Subcutaneous adipose tissue (tissue), 4 donors: ENCODE measurements around the gene GSTM5. TPM values are rescaled to one million over a fixed set of nuclear protein-coding genes. Genes with fewer than 3 reads are reported as not detected.
"Not testable (repeated sequence)": the region's sequence is repeated elsewhere in the genome, so short reads cannot be mapped to it uniquely, and the experiment has no call there.

Experiments
- total RNA-seq, 4 donors: library from RNA; depleted of rRNA; stranded (reverse); fragments of >200 nt; gene quantifications; one replicate each; pipeline ENCODE4 v1.1.0, GENCODE V29; 2016
- TF ChIP-seq, protein P1 (sequence below): fragments of 450-650 bp; IDR thresholded peaks from one replicate; pipeline ENCODE4 v1.5.1; 2016; ENCODE audit warnings: low read depth, mild to moderate bottlenecking, control low read depth, antibody characterized with exemption, moderate library complexity

The GSTM5 gene
- 1 to 10 TPM; 2.8 to 5.7 (median 3.5) TPM for total RNA-seq

DNA sequence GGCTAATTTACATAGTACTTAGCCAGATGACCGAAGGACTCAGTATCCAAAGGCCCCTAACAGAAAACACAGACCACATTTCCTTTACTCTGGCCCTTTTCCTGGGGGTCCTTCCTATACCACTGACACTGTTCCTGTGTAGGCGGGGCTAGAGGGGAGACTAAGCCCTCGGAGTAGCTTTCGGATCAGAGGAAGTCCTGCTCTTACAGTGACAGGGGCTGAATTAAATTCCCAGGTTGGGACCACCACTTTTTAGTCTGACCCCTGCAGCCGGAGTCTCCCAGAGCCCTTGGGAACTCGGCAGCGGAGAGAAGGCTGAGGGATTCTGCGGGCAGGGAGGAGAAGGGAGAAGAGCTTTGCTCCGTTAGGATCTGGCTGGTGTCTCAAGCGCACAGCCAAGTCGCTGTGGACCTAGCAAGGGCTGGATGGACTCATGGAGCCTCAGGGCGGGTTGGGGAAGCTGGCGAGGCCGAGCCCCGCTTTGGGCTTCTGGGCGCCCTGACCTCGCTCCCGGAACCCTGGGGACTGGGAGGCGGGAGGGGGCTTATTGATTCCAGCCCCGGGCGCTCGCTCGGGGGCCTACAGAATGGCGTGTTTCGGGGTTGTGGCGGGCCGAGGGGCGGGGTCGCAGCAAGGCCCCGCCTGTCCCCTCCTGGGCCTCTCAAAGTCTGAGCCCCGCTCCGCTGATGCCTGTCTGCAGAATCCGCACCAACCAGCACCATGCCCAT is at the start of gene GSTM5:
GSTM5 (plus strand) TSS at position 659 of the 728 bp plus-strand sequence; CDS start at position 721, 62 bp downstream.
- TF ChIP-seq, protein P1, sequence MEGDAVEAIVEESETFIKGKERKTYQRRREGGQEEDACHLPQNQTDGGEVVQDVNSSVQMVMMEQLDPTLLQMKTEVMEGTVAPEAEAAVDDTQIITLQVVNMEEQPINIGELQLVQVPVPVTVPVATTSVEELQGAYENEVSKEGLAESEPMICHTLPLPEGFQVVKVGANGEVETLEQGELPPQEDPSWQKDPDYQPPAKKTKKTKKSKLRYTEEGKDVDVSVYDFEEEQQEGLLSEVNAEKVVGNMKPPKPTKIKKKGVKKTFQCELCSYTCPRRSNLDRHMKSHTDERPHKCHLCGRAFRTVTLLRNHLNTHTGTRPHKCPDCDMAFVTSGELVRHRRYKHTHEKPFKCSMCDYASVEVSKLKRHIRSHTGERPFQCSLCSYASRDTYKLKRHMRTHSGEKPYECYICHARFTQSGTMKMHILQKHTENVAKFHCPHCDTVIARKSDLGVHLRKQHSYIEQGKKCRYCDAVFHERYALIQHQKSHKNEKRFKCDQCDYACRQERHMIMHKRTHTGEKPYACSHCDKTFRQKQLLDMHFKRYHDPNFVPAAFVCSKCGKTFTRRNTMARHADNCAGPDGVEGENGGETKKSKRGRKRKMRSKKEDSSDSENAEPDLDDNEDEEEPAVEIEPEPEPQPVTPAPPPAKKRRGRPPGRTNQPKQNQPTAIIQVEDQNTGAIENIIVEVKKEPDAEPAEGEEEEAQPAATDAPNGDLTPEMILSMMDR, result not testable (repeated sequence)

DNA sequence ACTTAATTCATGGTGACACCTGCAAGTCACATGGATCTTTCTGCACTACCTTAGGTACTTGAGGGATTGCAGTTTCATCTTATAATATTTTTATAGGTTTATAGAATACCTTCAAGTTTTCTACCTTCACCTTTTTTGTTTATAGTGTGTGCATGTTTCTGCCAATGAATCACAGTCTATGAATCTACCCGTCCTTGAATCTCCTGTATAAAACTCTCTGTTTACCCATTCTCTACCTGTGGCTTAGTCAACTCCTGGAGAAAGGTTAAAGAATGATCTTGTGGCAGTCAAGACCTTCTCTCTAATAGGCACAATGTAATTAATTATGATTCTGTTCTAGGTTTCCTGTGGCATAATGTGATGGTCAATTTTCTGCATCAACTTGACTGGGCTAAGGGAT is 47.4 kb upstream of the GSTM5 start:
- TF ChIP-seq, protein P1, result no peak

DNA sequence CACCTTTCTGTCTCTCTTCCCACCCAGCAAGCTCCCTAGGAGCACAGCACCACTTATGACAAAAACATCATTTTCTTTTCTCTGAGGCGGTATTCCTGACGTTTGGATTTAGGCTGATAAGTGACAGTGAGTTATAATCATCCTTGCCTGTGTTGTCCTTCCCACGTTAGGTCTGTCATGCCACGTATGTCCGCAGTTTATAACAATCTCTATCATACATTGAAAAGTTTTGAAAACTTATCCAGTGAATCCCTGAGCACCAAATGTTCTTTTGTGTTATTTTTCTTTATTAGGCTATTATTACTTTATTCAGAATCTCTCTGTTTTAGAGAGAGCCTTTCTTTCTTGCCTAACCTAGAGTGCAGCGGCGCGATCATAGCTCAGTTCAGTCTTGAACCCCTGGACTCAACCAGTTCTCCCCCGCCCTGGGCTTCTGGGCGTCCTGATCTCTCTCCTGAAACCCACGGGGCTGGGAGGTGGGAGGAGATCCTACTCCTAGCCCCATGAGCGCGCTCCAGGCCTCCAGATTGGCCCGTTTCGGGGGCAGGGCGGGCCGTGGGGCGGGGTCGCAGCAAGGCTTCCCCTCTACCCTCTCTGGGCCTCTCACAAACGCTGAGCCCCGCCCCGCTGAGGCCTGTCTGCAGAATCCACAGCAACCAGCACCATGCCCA is 44.5 kb upstream of the GSTM5 start, which contains the start of gene GSTM2:
GSTM2 (plus strand) TSS at position 606 of the 671 bp plus-strand sequence; CDS start at position 665, 59 bp downstream.
- TF ChIP-seq, protein P1, result no peak

DNA sequence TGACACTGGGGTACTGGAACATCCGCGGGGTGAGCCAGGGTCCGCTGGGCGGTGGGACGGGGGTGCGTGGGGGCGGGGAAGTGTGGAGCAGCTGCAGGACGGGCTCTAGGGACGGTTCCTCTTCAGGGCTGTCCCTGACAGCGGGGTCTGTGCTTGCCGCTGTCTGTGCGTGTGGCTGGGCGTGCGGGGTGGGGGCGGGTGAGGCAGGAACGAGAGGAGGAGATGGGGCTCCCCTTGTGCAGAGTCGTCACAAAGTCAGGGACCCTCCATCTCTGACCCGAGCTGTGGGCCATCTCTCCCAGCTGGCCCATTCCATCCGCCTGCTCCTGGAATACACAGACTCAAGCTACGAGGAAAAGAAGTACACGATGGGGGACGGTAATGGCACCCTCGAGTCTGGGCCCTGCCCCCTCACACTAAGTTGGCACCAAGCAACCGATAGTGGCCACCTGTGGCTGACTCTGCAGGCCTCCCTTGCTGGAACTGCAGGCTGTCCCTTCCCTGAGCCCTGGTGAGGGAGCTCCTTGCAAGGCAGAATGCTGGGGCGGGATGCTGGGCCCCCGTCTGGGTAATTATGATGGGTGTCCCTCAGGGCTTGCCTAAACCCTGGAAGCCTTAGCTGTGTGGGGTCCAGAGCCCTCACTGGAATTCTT is 43.8 kb upstream of the GSTM5 start:
- TF ChIP-seq, protein P1, result no peak

- TF ChIP-seq, protein P1, result no peak
These were observed 42.7 kb upstream of the GSTM5 start for GRCh38 chr1:109669246-109669948.

- TF ChIP-seq, protein P1, result no peak
These were observed 41.0 kb upstream of the GSTM5 start for GRCh38 chr1:109671067-109671466.
